K562 (cell line): ENCODE data around the gene ANO3. TPM values are rescaled to one million over a fixed set of nuclear protein-coding genes. Genes with fewer than 3 reads are reported as not detected.

Experiments used
- ATAC-seq: fragments of 200-7000 bp; cut with Tn5 transposase; 3 replicates; pipeline ENCODE4 v1.9.1; 2020; ENCODE audit warnings: moderate library complexity
- BruUV-seq: library from RNA; stranded (reverse); fragments of 400-500 nt; replicated peaks from 2 replicates; lab custom pipeline; 2021; lab: Mats Ljungman, UMichigan
- CTCF ChIA-PET: fragments of 300-600 bp; formaldehyde crosslinking; extraction: SDS; loops from one replicate; lab custom pipeline; 2021; ENCODE audit warnings: low intra/inter-chr PET ratio; lab: Yijun Ruan, JAX
- POLR2A ChIA-PET: fragments of 300-600, 350-650 bp; sonication (Branson Sonifier 250); formaldehyde crosslinking; extraction: SDS; loops from one replicate; lab custom pipeline; 2021; ENCODE audit warnings: antibody characterized with exemption, inconsistent platforms; lab: Yijun Ruan, JAX
- DNase-seq, 4 experiments: peaks; one replicate each; pipeline versions ENCODE4 v3.0.0 to v3.0.0-alpha.2; 2011 to 2018; ENCODE audit warnings: low spot score in 3 of 4, mixed read lengths in 3 of 4; ENCODE audit errors: extremely low read depth in 1 of 4
- FAIRE-seq: peaks from 2 replicates; lab custom pipeline; 2011; peaks lifted over from hg19 to GRCh38; lab: Jason Lieb, UNC
- H2AFZ ChIP-seq: 2 replicates; pipeline ENCODE4 v1.6.0; 2011; ENCODE audit warnings: low read depth, low read length, control low read depth, inconsistent platforms
- H3K27ac ChIP-seq: fragments of 200-600 bp; 3 replicates; pipeline ENCODE4 v1.8.0; 2011; ENCODE audit warnings: low read depth, mild to moderate bottlenecking, control low read depth, inconsistent platforms, low read length, moderate library complexity, mixed read lengths; ENCODE audit errors: extremely low read depth
- H3K27me3 ChIP-seq, 2 experiments: fragments of 300-600 bp in 1 of 2; 2 replicates in 1 of 2; 3 replicates in 1 of 2; pipeline versions ENCODE4 v1.6.0 to v1.8.0; 2011; ENCODE audit warnings: inconsistent platforms in 2 of 2, low read length in 2 of 2, mild to moderate bottlenecking in 1 of 2, mixed read lengths in 1 of 2, moderate library complexity in 1 of 2; ENCODE audit not compliant: control insufficient read depth in 2 of 2, insufficient read depth in 2 of 2
- H3K36me3 ChIP-seq: fragments of 300-600 bp; 3 replicates; pipeline ENCODE4 v1.8.0; 2011; ENCODE audit warnings: mild to moderate bottlenecking, low read length, inconsistent platforms; ENCODE audit not compliant: control insufficient read depth, insufficient read depth
- H3K4me1 ChIP-seq, 2 experiments: fragments of 200-600 bp in 1 of 2; replicated peaks in 1 of 2; 2 replicates in 1 of 2; 3 replicates in 1 of 2; pipeline versions ENCODE4 v1.5.1 to v1.8.0; 2011; ENCODE audit warnings: inconsistent platforms in 2 of 2, low read length in 2 of 2, mild to moderate bottlenecking in 1 of 2, mixed read lengths in 1 of 2, moderate library complexity in 1 of 2; ENCODE audit not compliant: control insufficient read depth in 2 of 2, insufficient read depth in 2 of 2
- H3K4me2 ChIP-seq: 2 replicates; pipeline ENCODE4 v1.6.1; 2011; ENCODE audit warnings: low read length, control low read depth, inconsistent platforms, mixed read lengths; ENCODE audit not compliant: insufficient read depth
- H3K4me3 ChIP-seq: fragments of 200-600 bp; sonication (generic), shearing (Covaris generic); 2 replicates; pipeline ENCODE4 v1.5.1; 2016; ENCODE audit warnings: control low read depth, inconsistent platforms
- H3K79me2 ChIP-seq: fragments of 200-600 bp; 3 replicates; pipeline ENCODE4 v1.8.0; 2011; ENCODE audit warnings: low read length, inconsistent platforms; ENCODE audit not compliant: control insufficient read depth, insufficient read depth
- H3K9ac ChIP-seq, 2 experiments: 2 replicates each; pipeline versions ENCODE4 v1.6.0 to v1.6.1; 2011; ENCODE audit warnings: low read depth in 2 of 2, low read length in 2 of 2, control low read depth in 1 of 2, inconsistent platforms in 1 of 2, mild to moderate bottlenecking in 1 of 2, mixed read lengths in 1 of 2; ENCODE audit not compliant: insufficient read depth in 1 of 2
- H3K9me1 ChIP-seq: one replicate; pipeline ENCODE4 v1.6.0; 2011; ENCODE audit warnings: inconsistent platforms, mild to moderate bottlenecking, low read length, moderate library complexity; ENCODE audit not compliant: control insufficient read depth, insufficient read depth
- H3K9me3 ChIP-seq: replicated peaks from 2 replicates; pipeline ENCODE4 v1.5.1; 2011; ENCODE audit warnings: low read depth, low read length, inconsistent platforms; ENCODE audit not compliant: control insufficient read depth, insufficient read depth
- H4K20me1 ChIP-seq: replicated peaks from 2 replicates; pipeline ENCODE4 v1.6.1; 2011; ENCODE audit warnings: low read length, inconsistent platforms, mixed read lengths; ENCODE audit not compliant: control insufficient read depth, insufficient read depth
- CHAMP1 ChIP-seq: fragments of 450-650 bp; IDR thresholded peaks from 2 replicates; pipeline ENCODE4 v1.6.1; 2016; ENCODE audit warnings: mild to moderate bottlenecking
- DLX4 ChIP-seq: fragments of 250-450 bp; sonication (Bioruptor Pico); IDR thresholded peaks from 2 replicates; pipeline ENCODE4 v1.6.1; 2021; ENCODE audit warnings: mild to moderate bottlenecking
- GATAD2B ChIP-seq: fragments of 450-650 bp; IDR thresholded peaks from 2 replicates; pipeline ENCODE4 v1.6.1; 2017; ENCODE audit warnings: mild to moderate bottlenecking, borderline replicate concordance
- JUND ChIP-seq, 2 experiments: IDR thresholded peaks; 2 replicates in 1 of 2; 3 replicates in 1 of 2; pipeline ENCODE4 v1.6.1; 2011; ENCODE audit warnings: borderline replicate concordance in 2 of 2, low read depth in 2 of 2, low read length in 2 of 2, improper control_type of control experiment in 1 of 2, missing biosample characterization in 1 of 2, missing genetic modification characterization in 1 of 2, missing genetic modification reagents in 1 of 2
- PBX2 ChIP-seq, 2 experiments: IDR thresholded peaks in 1 of 2; conservative IDR thresholded peaks in 1 of 2; 2 replicates each; pipeline ENCODE4 v1.6.1; 2016; ENCODE audit warnings: low read depth in 2 of 2, mild to moderate bottlenecking in 1 of 2, missing compliant biosample characterization in 1 of 2, missing genetic modification characterization in 1 of 2, moderate library complexity in 1 of 2
- TARDBP ChIP-seq: fragments of 450-650 bp; IDR thresholded peaks from 2 replicates; pipeline ENCODE4 v1.6.1; 2016
- TFAM ChIP-seq: fragments of 250-450 bp; sonication (Bioruptor Pico); conservative IDR thresholded peaks from 2 replicates; pipeline ENCODE4 v1.5.0; 2021; ENCODE audit warnings: mild to moderate bottlenecking, moderate library complexity
- XRCC5 ChIP-seq: fragments of 200-400 bp; formaldehyde crosslinking; IDR thresholded peaks from 2 replicates; pipeline ENCODE4 v1.6.1; 2017; ENCODE audit warnings: low read depth, mild to moderate bottlenecking, low read length
- ZNF212 ChIP-seq: fragments of 450-650 bp; formaldehyde crosslinking; IDR thresholded peaks from 2 replicates; pipeline ENCODE4 v1.4.0; 2020; ENCODE audit warnings: mild to moderate bottlenecking
- ZNF23 ChIP-seq: fragments of 250-450 bp; sonication (Bioruptor Pico); IDR thresholded peaks from 2 replicates; pipeline ENCODE4 v1.4.0; 2020; ENCODE audit warnings: mild to moderate bottlenecking
- whole genome bisulfite sequencing: fragments of 100-300 bp; shearing (Covaris generic); methylation state at CpG from one replicate; pipeline ENCODE4 v1.1.6; 2016; ENCODE audit warnings: low coverage, mixed read lengths; ENCODE audit not compliant: insufficient coverage; ENCODE audit errors: missing lambda C conversion rate; 5-methylcytosine and 5-hydroxymethylcytosine counted together
- in situ Hi-C: fragments of 300-500 bp; cut with MboI; formaldehyde crosslinking; loops from 4 replicates; pipeline ENCODE4 v1.15.0; 2018; ENCODE audit warnings: inconsistent platforms, mixed read lengths
- intact Hi-C: fragments of 100-400 bp; cut with micrococcal nuclease; formaldehyde crosslinking; loops from 2 replicates; pipeline ENCODE4 v1.14.2; 2022
- polyA plus RNA-seq, 8 experiments: library from polyadenylated mRNA; depleted of rRNA in 4 of 8; stranded (reverse) in 5 of 8; unstranded in 3 of 8; fragments of >200 nt; fragmentation: Nextera tagmentation in 2 of 8; fragmentation: Illumina TruSeq in 1 of 8; extraction: Ambion mirVana in 2 of 8; extraction: Trizol in 1 of 8; gene quantifications; 2 replicates each; pipeline versions ENCODE4 v1.2.1 to v1.2.3, GENCODE V29; 2011 to 2014; ENCODE audit warnings: inconsistent platforms in 1 of 8, missing spikeins in 1 of 8
- total RNA-seq, 7 experiments: library from RNA; depleted of rRNA in 6 of 7; stranded (reverse); fragments of >200 nt in 6 of 7; fragmentation: Illumina TruSeq in 2 of 7; extraction: Trizol in 2 of 7; gene quantifications; 2 replicates each; pipeline versions ENCODE4 v1.2.1 to v1.2.3, GENCODE V29; 2011 to 2021; ENCODE audit warnings: low replicate concordance in 1 of 7

ANO3 gene
- total and polyA plus RNA-seq, 9 of the 15 experiments (the other 6 are each of a cell fraction or from before 2014, with no cell fraction given): 0.01 to 0.13 (median 0.04) TPM; not detected in 1

GRCh38 chr11:26326793-26327400 is 5.0 kb upstream of the ANO3 start:
- ChIA-PET CTCF (no interaction called here), POLR2A (no interaction called here)
- Histone ChIP-seq H3K36me3 (no peaks in the 10 kb centered on the region), H3K79me2 (no peaks in the 10 kb centered on the region), H3K9me1 (no peaks in the 10 kb centered on the region), H4K20me1 (no peaks in the 10 kb centered on the region), H3K4me3 (no peak overlapping the region), H3K27me3 (no peaks in the 10 kb centered on the region), H3K4me2 (no peak overlapping the region), H3K9ac (no peak overlapping the region), H3K27ac (no peak overlapping the region), H2AFZ (no peak overlapping the region), H3K9me3 (no peaks in the 10 kb centered on the region), H3K4me1 (no peaks in the 10 kb centered on the region)
- DNase-seq (no peak), ATAC-seq (no peak), FAIRE-seq (no peak)
- 0% methylated on average over 4 of the region's 4 CpGs for WGBS
- TF ChIP-seq ZNF212 (CRISPR knock-in tag) (no peak), TFAM (CRISPR knock-in tag) (no peak), ZNF23 (CRISPR knock-in tag) (no peak), CHAMP1 (no peak), GATAD2B (no peak), XRCC5 (no peak), JUND (IDR thresholded peaks at IDR 0.05; ENCODE audit: borderline replicate concordance, low read depth, low read length) (no peak), JUND (tag; IDR thresholded peaks at IDR 0.05; ENCODE audit: borderline replicate concordance, low read depth, low read length) (no peak), DLX4 (no peak), PBX2 (CRISPR knock-in tag; IDR thresholded peaks at IDR 0.05; ENCODE audit: low read depth) (no peak), PBX2 (tag; conservative IDR thresholded peaks at IDR 0.05; ENCODE audit: low read depth) (no peak), TARDBP (no peak)
- intact Hi-C loops (no loop called here), in situ Hi-C loops (no loop called here)
- BruUV-seq: no TSS peak
